ENCODE results near the gene SLC5A6. TPM values are rescaled to one million over a fixed set of nuclear protein-coding genes. Genes with fewer than 3 reads are reported as not detected.

The SLC5A6 gene
- total RNA-seq, 1 donor from 2014 or later: 20.8 TPM

GRCh38 chr2:27236626-27237025 is 24.6 kb upstream of the SLC5A6 start:
- ATAC-seq (no peak), DNase-seq (no peak)
- Histone ChIP-seq H3K9me3 (no peaks in the 10 kb centered on the region), H3K4me3 (no peak overlapping the region), H3K36me3 (peaks cover 100% of the 10 kb centered on the region), H3K4me1 (no peaks in the 10 kb centered on the region), H3K27ac (no peak overlapping the region), H3K27me3 (ENCODE audit: low read depth) (no peaks in the 10 kb centered on the region)
- no peak for TF ChIP-seq CTCF (IDR thresholded peaks at IDR 0.05)
- intact Hi-C loops (cut with DNase I): no loop called here

GRCh38 chr2:27236136-27236535 is 24.1 kb upstream of the SLC5A6 start:
- no peak for TF ChIP-seq CTCF (IDR thresholded peaks at IDR 0.05)
- no peak overlapping the region for H3K4me3 ChIP-seq
- peaks cover 100% of the 10 kb centered on the region for H3K36me3 ChIP-seq
- ATAC-seq: no peak
- no peaks in the 10 kb centered on the region for H3K9me3 ChIP-seq
- H3K27me3 ChIP-seq (ENCODE audit: low read depth): no peaks in the 10 kb centered on the region
- H3K4me1 ChIP-seq: no peaks in the 10 kb centered on the region
- DNase-seq: no peak
- H3K27ac ChIP-seq: no peak overlapping the region
- intact Hi-C loops (cut with DNase I): no loop called here

GRCh38 chr2:27233341-27233740 is 21.3 kb upstream of the SLC5A6 start:
- intact Hi-C loops (cut with DNase I): no loop called here
- no peaks in the 10 kb centered on the region for H3K27me3 ChIP-seq (ENCODE audit: low read depth)
- H3K4me1 ChIP-seq: no peaks in the 10 kb centered on the region
- no peak for DNase-seq
- no peak for ATAC-seq
- no peak overlapping the region for H3K27ac ChIP-seq
- no peak overlapping the region for H3K4me3 ChIP-seq
- no peak for TF ChIP-seq CTCF (IDR thresholded peaks at IDR 0.05)
- no peaks in the 10 kb centered on the region for H3K9me3 ChIP-seq
- peaks cover 100% of the 10 kb centered on the region for H3K36me3 ChIP-seq

- Histone ChIP-seq H3K9me3 (no peaks in the 10 kb centered on the region), H3K27me3 (ENCODE audit: low read depth) (no peaks in the 10 kb centered on the region), H3K27ac (no peak overlapping the region), H3K36me3 (peaks cover 100% of the 10 kb centered on the region), H3K4me3 (no peak overlapping the region), H3K4me1 (no peaks in the 10 kb centered on the region)
- DNase-seq: no peak
- intact Hi-C loops (cut with DNase I): no loop called here
- no peak for ATAC-seq
- TF ChIP-seq CTCF (IDR thresholded peaks at IDR 0.05): no peak
These were observed 19.9 kb upstream of the SLC5A6 start for GRCh38 chr2:27231921-27232320.

GRCh38 chr2:27227501-27227900 is 15.4 kb upstream of the SLC5A6 start:
- intact Hi-C loops (cut with DNase I): no loop called here
- TF ChIP-seq CTCF (IDR thresholded peaks at IDR 0.05): no peak
- Histone ChIP-seq H3K36me3 (peaks cover 100% of the 10 kb centered on the region), H3K4me3 (no peak overlapping the region), H3K4me1 (no peaks in the 10 kb centered on the region), H3K9me3 (no peaks in the 10 kb centered on the region), H3K27ac (no peak overlapping the region), H3K27me3 (ENCODE audit: low read depth) (no peaks in the 10 kb centered on the region)
- ATAC-seq (no peak), DNase-seq (no peak)

- Histone ChIP-seq H3K36me3 (peaks cover 89% of the 10 kb centered on the region), H3K27ac (no peak overlapping the region), H3K4me1 (no peaks in the 10 kb centered on the region), H3K27me3 (ENCODE audit: low read depth) (no peaks in the 10 kb centered on the region), H3K4me3 (no peak overlapping the region), H3K9me3 (no peaks in the 10 kb centered on the region)
- ATAC-seq: no peak
- no peak for DNase-seq
- intact Hi-C loops (cut with DNase I): no loop called here
- TF ChIP-seq CTCF (IDR thresholded peaks at IDR 0.05): no peak
These were observed 13.5 kb upstream of the SLC5A6 start for GRCh38 chr2:27225526-27225925.

All from lower lobe of right lung (tissue), 2 donors.